Stomach (tissue), 9 donors: Measurements from ENCODE around the gene SIX3. TPM values are rescaled to one million over a fixed set of nuclear protein-coding genes. Genes with fewer than 3 reads are reported as not detected.

Experiments
- DNase-seq, 2 donors: peaks; one replicate each; pipeline versions ENCODE4 v3.0.0 to v3.0.0-alpha.2; 2013 to 2019
- H3K27ac ChIP-seq, 5 donors: fragments of 200-600 bp in 4 of 5; sonication (generic) in 4 of 5; one replicate each; pipeline ENCODE4 v1.5.1; 2013 to 2019; ENCODE audit warnings: mild to moderate bottlenecking in 1 of 5, moderate library complexity in 1 of 5
- H3K27me3 ChIP-seq, 3 donors: fragments of 200-600 bp; sonication (generic); one replicate each; pipeline ENCODE4 v1.5.1; 2017 to 2019; ENCODE audit warnings: mixed run types in 1 of 3
- H3K36me3 ChIP-seq, 4 donors: fragments of 200-600 bp; sonication (generic); 1 replicate in 3 of 4; 2 replicates in 1 of 4; pipeline ENCODE4 v1.5.1; 2016 to 2019
- H3K4me1 ChIP-seq, 4 donors: fragments of 200-600 bp; sonication (generic); one replicate each; pipeline ENCODE4 v1.5.1; 2016 to 2019
- H3K4me3 ChIP-seq, 4 donors: fragments of 200-600 bp; sonication (generic) in 3 of 4; one replicate each; pipeline ENCODE4 v1.5.1; 2016 to 2019; ENCODE audit warnings: mild to moderate bottlenecking in 1 of 4
- H3K9me3 ChIP-seq, 4 donors: fragments of 200-600 bp; sonication (generic); one replicate each; pipeline ENCODE4 v1.5.1; 2016 to 2019
- EP300 ChIP-seq: sonication (generic); formaldehyde crosslinking; IDR thresholded peaks from one replicate; pipeline ENCODE4 v1.6.1; 2017; ENCODE audit warnings: antibody characterized with exemption
- POLR2A ChIP-seq, 4 donors: fragments of 450-650 bp; IDR thresholded peaks; one replicate each; pipeline ENCODE4 v1.6.1; 2016; ENCODE audit warnings: antibody characterized with exemption in 4 of 4, control low read depth in 2 of 4, mild to moderate bottlenecking in 1 of 4, moderate library complexity in 1 of 4
- POLR2AphosphoS5 ChIP-seq, 3 donors: sonication (generic); formaldehyde crosslinking; IDR thresholded peaks; one replicate each; pipeline ENCODE4 v1.6.1; 2016; ENCODE audit warnings: antibody characterized with exemption in 3 of 3
- WGBS, 5 donors: extraction: QIAGEN DNeasy Blood & Tissue Kit in 3 of 5; methylation state at CpG; one replicate each; pipeline versions ENCODE4 v1.1.5 to v1.1.7; 2013 to 2018; 5-methylcytosine and 5-hydroxymethylcytosine counted together
- intact Hi-C: fragments of 100-400 bp; cut with DNase I; formaldehyde crosslinking; loops from one replicate; pipeline ENCODE4 v1.15.1; 2023; ENCODE audit warnings: low total_unique reads
- polyA plus RNA-seq, 3 donors: library from polyadenylated mRNA; stranded (reverse); fragments of 200-250 nt; gene quantifications; one replicate each; pipeline ENCODE4 v1.2.3, GENCODE V29; 2013
- total RNA-seq, 5 donors: library from RNA; depleted of rRNA; stranded (reverse); fragments of >200 nt; gene quantifications; one replicate each; pipeline versions ENCODE4 v1.1.0 to v1.2.3, GENCODE V29; 2014 to 2016
- TF ChIP-seq, protein P1 (sequence below), 7 experiments: fragments of 450-650 bp in 4 of 7; fragments of 200-600 bp in 3 of 7; sonication (generic) in 3 of 7; IDR thresholded peaks; one replicate each; pipeline ENCODE4 v1.5.1; 2016 to 2019; ENCODE audit warnings: antibody characterized with exemption in 7 of 7, control low read depth in 2 of 7, mild to moderate bottlenecking in 1 of 7
- donor health status: healthy with polysubstance abuse.
- donor health status: Bipolar disorder and iron deficiency.
- donor health status: healthy.

SIX3 gene
- total and polyA plus RNA-seq, 8 donors = not detected

DNA sequence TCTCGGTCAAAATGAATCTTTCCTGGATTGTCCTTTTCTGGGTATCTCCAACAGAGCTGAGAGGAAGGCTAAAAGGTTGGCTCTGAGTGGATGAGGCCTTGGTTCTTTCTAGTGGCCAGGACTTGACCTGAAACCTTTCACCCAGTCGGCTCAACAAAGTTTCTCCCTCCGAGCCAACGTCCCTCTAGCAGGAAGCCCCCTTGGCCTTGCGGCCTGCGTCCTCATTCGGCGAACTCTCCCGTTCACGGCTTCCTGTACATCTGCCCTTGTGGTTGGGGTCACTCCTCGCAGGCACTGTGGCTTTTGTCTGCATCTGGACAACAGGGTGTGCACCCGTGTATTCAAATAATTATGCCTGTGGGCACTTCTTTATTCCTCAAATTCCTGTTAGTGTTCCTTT is 9.4 kb upstream of the SIX3 start:
- H3K4me1 ChIP-seq = peaks cover 35 to 65% (median 54%) of the 10 kb centered on the region in 4 donors
- H3K9me3 ChIP-seq = no peaks in the 10 kb centered on the region
- no peaks in the 10 kb centered on the region for H3K36me3 ChIP-seq
- H3K27me3 ChIP-seq = peaks cover 54 to 100% (median 96%) of the 10 kb centered on the region in 3 donors
- no peak for DNase-seq
- intact Hi-C loops = no loop called here
- 34 to 42% (median 38%) methylated on average over 12 of the region's 12 CpGs for WGBS, 5 donors
- H3K27ac ChIP-seq = no peak overlapping the region
- TF ChIP-seq POLR2AphosphoS5 (IDR thresholded peaks at IDR 0.05) (no peak), POLR2A (IDR thresholded peaks at IDR 0.05) (no peak), EP300 (no peak)
- TF ChIP-seq, protein P1, sequence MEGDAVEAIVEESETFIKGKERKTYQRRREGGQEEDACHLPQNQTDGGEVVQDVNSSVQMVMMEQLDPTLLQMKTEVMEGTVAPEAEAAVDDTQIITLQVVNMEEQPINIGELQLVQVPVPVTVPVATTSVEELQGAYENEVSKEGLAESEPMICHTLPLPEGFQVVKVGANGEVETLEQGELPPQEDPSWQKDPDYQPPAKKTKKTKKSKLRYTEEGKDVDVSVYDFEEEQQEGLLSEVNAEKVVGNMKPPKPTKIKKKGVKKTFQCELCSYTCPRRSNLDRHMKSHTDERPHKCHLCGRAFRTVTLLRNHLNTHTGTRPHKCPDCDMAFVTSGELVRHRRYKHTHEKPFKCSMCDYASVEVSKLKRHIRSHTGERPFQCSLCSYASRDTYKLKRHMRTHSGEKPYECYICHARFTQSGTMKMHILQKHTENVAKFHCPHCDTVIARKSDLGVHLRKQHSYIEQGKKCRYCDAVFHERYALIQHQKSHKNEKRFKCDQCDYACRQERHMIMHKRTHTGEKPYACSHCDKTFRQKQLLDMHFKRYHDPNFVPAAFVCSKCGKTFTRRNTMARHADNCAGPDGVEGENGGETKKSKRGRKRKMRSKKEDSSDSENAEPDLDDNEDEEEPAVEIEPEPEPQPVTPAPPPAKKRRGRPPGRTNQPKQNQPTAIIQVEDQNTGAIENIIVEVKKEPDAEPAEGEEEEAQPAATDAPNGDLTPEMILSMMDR (IDR thresholded peaks at IDR 0.05) = no peak
- H3K4me3 ChIP-seq = no peak overlapping the region

GRCh38 chr2:44932564-44933392 is 8.7 kb upstream of the SIX3 start:
- Histone ChIP-seq H3K9me3 (no peaks in the 10 kb centered on the region), H3K27ac (no peak overlapping the region), H3K27me3 (peaks cover 57 to 100% (median 96%) of the 10 kb centered on the region in 3 donors), H3K36me3 (no peaks in the 10 kb centered on the region), H3K4me3 (peak overlapping the region in 1 of 4 donors; percentile 18), H3K4me1 (peaks cover 40 to 72% (median 61%) of the 10 kb centered on the region in 4 donors)
- intact Hi-C loops = no loop called here
- TF ChIP-seq EP300 (no peak), POLR2AphosphoS5 (IDR thresholded peaks at IDR 0.05) (no peak), POLR2A (IDR thresholded peaks at IDR 0.05) (no peak)
- TF ChIP-seq, protein P1 (IDR thresholded peaks at IDR 0.05) = no peak
- peak in 1 of 2 donors; percentile 15 for DNase-seq
- WGBS, 5 donors = 11 to 19% (median 15%) methylated on average over 30 to 45 of the region's 45 CpGs

- intact Hi-C loops = no loop called here
- H3K9me3 ChIP-seq = no peaks in the 10 kb centered on the region
- 5 to 10% (median 8%) methylated on average over 17 to 19 of the region's 19 CpGs for WGBS, 5 donors
- H3K4me3 ChIP-seq = no peak overlapping the region
- TF ChIP-seq POLR2A (IDR thresholded peaks at IDR 0.05) (no peak), EP300 (no peak), POLR2AphosphoS5 (IDR thresholded peaks at IDR 0.05) (no peak)
- TF ChIP-seq, protein P1 (IDR thresholded peaks at IDR 0.05) = no peak
- no peak for DNase-seq
- H3K4me1 ChIP-seq = peaks cover 41 to 72% (median 61%) of the 10 kb centered on the region in 4 donors
- peaks cover 59 to 100% (median 96%) of the 10 kb centered on the region in 3 donors for H3K27me3 ChIP-seq
- no peaks in the 10 kb centered on the region for H3K36me3 ChIP-seq
- no peak overlapping the region for H3K27ac ChIP-seq
These were observed 8.0 kb upstream of the SIX3 start for GRCh38 chr2:44933434-44933951.

DNA sequence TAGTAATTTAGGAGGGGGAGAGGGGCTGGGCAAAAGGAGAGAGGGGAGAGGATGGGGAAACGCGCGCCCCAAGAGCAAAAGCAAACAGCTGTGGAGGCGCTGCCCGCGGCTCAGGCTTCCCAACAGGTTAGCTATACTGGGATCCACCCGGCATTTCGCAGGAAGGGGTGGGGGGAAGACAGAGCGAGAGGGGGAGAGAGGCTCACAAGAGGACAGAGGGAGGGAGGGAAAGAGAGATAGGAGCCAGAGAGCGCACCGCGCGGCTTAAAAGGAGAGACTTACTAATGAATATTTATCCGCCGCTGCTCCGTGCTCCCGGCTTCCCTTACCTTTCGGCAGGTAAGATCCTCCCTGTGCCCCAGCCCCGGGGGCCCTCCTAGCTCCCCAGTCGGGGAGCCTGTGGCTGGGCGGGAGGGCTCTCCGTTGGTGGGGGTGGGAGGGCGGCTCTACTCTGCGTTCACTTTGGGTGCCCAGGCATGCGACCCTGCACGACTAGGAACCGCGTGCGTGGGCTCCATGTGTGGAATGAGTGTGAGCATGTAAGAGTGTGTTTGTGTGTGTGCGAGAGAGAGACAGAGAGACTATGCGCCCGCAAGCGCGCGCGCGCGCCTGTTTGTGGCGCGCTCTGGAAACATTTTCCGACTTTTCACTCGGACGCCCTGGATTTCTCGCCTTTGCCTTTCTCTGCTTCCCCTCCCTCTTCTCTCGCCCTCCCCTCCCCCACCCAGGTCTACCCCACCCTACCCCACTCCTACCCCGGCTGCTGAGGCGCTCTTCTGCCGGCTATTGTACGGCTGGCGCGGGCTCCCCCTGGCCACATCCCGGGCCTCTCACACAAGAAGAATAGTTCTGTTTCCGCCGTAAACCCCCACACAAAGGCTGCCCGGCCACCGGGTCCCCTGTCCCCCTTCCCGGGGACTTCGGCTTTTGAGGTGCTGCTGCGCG is 7.2 kb upstream of the SIX3 start:
- no peak for DNase-seq
- TF ChIP-seq POLR2AphosphoS5 (IDR thresholded peaks at IDR 0.05) (no peak), EP300 (no peak)
- no peaks in the 10 kb centered on the region for H3K9me3 ChIP-seq
- H3K27me3 ChIP-seq = peaks cover 59 to 100% (median 96%) of the 10 kb centered on the region in 3 donors
- peaks cover 41 to 72% (median 61%) of the 10 kb centered on the region in 4 donors for H3K4me1 ChIP-seq
- peak overlapping the region in 3 of 4 donors; percentile 12 to 37 (median 26) for H3K4me3 ChIP-seq
- WGBS, 5 donors = 2 to 6% (median 4%) methylated on average over 59 to 60 of the region's 60 CpGs
- intact Hi-C loops = no loop called here
- no peaks in the 10 kb centered on the region for H3K36me3 ChIP-seq
- H3K27ac ChIP-seq = no peak overlapping the region
